NCI-H128 (cell line): ENCODE data around the gene RFT1.

Experiments used
- DNase-seq: peaks from one replicate; lab custom pipeline; 2025; ENCODE audit not compliant: unreplicated experiment; lab: John Stamatoyannopoulos, UW

Gene RFT1

DNA sequence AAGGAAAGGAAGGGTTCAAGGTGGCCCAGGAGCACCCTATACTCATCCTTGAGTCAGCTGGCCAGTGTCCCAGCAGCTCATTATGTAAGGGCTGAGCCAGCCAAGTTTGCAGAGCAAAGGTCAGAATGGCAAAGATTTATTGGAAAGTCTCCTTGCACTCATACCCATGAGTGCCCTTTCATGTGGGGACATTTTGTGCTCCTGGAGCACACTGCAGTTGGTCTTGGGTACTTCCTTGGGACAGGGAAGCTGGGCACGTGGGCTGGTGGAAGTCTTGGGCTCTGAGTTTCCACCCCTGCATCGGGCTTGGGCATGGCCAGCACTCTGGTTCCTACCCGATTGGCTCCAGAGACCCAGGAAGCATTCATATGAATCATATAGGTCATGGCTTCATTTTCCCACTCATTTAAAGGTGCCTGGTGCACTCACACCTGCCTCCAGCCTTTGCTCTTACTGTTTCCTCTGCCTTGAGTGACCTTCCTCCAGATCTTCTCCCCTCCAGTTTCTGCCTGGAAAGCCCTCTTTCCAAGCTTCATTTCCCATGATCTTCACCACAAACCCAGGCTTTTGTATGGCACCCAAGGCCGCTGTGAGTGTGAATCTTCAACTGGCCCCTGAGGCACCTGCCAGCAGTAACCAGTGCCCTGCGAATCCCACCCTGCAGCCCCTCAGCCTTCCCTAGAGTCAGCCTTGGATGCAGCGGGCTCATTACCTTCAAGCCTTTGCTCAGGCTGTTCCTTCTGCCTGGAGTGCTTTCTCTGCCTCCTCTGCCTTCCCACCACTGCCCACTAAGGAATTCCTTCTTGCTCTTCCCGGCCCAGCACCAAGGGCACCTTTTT lies 20.2 kb upstream of the RFT1 start:
- no peak for DNase-seq

DNA sequence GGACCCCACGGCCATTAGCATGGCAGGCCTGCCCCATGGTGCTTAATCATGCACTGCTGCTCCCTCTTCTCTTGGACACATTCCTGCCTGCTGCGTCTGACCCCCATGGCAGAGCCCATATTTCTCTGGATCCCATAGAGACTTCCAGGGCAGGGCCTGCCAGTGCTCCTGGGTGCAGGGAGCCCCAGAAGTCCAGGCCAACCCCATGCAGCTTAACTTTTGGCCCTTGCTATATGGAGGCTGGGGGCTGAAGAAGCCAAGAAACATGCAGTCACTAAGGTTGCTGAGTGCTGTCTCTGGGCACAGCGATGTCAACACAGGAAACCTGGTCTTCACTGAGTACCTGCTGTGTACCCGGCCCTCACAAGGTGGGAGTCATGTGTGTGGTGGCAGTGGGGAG lies 19.5 kb upstream of the RFT1 start:
- DNase-seq: no peak

DNA sequence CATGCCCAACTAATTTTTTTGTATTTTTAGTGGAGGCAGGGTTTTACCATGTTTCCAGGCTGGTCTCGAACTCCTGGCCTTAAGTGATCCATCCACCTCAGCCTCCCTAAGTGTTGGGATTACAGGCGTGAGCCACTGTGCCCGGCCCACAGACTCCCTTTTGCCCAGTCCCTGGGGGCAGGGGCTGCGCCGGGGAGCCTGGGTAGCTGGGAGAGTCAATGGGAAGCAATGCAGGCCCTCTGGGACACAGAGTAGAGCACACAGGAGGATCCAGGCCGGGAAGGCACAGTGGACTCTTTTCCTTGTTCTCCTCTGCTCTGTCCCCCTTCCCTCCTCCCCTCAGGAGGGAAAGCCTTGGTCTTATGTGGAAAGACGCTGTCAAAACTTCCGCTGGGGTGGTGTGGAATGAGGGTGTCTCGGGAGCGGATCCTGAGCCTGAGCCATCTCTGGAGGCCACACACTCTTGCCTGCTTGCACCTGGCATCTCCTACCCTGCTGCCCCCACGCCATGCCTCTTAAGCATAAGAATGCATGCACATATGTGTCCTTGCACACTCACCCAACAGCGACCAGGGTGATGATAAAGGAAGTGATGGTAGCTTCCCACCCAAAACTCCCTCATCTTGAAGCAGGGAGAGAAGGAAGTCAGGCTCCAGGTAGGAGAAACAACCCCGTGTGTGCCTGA lies 18.9 kb upstream of the RFT1 start:
- no peak for DNase-seq

DNA sequence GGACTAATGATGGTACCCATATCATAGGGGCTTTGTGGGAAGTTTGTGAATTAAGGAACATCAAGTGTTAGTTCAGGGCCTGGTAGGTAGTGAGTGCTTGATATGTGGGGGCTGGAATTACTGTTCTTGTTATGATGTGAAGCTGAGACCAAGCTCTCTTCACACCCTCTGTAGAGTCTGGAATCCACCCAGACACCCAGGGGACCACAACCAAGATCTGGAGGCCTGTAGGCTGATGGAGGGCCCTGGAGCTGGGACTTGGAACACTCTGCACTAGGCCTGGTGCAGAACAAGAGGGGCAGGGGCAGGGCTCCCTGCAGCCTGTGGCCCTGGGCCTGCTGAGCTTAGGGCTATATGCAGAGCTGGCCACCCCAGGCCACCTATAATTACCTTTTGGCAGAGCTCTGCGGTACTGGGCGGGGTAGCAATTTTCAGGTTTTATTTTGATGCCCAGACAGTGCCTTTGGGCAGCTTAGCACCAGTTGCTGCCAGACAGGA lies 17.7 kb upstream of the RFT1 start:
- no peak for DNase-seq

DNA sequence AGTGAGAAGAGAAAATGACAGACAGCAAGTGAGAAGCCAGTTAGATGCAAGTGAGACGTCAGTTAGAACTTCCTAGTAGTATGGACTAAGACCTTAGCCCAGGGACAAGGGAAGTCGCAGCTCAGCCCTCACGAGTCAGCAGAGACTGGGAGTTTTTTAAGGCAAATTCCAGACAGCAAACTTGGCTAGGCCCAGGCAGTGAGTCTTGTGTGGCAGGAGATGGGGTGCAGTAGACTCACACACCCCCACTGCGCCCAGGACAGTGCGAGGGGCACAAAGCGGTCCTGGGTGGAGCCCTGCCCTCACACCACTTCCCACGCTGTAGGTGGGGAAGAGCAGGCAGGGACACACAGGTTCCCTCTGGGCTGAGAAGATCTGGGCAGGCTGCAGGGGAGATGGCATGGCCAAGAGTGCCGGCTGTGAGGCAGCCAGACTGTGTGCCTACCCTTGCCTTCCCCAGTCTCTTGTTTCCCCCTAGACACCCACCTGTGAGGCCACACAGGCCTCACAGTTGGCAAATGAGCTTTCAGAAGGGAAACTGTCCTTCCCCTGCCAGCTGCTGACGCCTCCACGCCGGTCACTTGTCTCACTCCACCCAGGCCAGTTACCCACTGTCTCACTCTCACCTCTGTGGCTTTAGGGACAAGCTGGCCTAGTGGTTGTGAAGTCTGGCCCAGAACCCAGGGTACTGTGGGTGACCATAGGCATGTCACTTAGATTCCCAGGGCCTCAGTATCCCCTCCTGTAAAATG lies 17.1 kb upstream of the RFT1 start:
- DNase-seq: no peak

DNA sequence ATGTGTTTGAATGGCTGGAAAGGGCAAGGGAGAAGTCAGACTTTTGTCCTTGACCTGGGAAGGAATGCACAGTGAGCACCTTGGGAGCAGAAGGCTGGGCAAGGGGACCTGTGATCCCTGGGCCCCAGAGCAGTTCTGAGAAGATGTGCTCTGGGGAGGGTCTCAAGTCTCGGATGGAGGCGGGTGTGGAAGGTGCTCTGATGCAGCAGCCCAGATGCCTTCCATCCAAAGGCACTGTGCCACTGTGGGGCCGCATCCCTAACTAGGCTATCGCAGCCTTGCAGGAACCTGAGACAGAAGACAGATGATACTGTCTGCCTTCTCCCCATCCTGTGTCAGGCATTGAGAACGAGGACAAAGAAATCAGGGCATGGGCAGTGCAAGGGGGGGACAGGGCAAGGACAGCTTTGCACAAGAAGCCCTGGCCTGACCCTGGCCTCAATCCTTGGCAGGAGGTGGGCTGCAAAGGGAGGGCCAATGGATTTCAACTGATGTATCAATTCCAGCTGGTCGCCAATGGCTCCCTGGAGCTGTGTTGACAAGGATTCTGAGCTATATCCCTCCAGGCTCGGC lies 16.2 kb upstream of the RFT1 start:
- DNase-seq: no peak

DNA sequence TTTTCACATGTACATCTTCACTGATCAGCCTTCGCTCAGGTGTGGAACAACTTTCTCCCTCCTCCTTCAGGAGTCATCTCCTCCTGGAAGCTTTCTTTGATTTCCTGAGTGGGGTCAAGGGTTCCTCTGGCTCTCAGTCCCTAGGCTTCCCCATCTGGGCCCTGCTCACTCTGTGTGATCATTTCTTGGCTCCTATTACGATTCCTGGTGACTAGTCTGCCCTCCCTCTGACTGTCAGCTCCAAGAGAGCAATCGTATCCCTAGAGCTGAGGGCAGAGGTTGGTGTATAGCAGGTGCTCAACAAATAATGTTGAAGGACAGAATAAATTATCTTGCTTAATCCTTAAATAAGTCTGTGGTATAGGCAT lies 15.5 kb upstream of the RFT1 start:
- no peak for DNase-seq

DNA sequence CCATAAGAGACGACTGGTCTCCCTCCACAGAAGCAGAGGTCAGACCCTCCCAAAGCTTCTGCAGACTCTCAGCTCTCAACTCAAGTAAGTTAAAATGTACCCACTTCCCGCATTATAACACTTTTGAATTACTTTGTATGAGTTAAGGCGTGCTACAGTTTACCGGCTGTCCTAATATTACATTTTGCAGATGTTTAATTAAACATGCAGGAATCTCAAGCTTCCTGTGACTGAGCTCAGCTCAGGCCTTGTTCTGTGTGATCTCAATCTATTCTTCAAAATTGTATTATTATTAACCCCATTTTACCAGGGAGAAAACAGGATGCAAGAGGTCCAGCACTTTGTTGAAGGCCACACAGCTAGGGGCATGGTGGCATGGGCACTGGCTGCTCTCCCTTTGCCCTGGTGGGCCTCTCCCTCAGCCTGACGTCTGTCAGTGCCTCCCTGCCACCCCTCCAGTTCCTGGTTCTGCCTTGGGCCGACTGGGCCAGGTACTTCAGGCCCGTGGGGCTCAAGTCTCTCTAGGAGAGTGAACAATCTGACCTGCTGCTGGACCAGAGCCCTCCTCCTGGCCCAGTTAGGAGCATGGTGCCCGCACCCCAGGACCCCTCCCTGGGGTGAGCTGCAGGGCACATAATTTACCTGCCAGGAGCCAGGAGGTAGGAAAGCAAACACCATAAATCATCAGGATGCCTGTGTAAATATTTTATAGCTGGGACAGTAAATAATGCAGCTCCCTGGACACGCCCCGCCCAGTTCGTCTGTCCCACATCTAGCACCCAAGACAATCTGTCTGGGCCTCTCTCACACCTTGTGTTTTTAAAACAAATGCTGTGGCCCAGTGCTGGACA lies 14.9 kb upstream of the RFT1 start:
- DNase-seq: no peak

DNA sequence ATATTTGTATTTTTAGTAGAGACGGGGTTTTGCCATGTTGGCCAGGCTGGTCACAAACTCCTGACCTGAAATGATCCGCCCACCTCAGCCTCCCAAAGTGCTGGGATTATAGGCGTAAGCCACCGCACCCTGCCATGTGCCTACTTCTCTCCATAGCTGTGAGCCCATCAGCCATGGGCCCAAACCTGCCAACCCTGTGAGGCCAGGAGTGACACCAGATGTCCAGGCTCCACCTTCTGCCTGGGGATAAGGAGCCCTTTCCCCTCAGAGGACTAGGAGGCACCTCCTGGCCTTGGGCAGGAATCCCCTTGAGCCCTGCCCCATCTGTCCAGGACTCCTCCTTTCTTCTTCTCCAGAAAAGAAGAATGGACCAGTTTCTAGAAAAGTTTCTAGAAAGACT lies 14.2 kb upstream of the RFT1 start:
- DNase-seq: no peak

DNA sequence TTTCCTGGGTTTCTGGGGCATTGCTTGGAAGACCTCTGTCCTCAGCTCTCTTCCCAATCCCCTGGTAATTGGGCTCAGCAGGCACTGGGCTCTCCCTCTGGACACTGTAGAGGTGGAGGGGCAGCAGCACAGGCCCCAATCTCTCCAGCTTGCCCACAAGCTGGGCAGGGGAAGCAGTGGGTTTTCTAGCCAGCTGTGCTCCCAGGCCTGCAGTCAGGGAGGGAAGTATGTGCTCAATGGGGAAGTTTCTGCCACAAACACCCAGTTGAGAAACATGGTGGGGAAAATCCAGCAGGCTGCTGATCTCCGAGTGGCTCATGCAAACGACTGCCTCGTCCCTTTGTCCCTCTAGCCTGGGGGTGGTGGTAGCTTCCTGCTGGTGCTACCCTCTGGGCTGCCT lies 12.8 kb upstream of the RFT1 start:
- no peak for DNase-seq

DNA sequence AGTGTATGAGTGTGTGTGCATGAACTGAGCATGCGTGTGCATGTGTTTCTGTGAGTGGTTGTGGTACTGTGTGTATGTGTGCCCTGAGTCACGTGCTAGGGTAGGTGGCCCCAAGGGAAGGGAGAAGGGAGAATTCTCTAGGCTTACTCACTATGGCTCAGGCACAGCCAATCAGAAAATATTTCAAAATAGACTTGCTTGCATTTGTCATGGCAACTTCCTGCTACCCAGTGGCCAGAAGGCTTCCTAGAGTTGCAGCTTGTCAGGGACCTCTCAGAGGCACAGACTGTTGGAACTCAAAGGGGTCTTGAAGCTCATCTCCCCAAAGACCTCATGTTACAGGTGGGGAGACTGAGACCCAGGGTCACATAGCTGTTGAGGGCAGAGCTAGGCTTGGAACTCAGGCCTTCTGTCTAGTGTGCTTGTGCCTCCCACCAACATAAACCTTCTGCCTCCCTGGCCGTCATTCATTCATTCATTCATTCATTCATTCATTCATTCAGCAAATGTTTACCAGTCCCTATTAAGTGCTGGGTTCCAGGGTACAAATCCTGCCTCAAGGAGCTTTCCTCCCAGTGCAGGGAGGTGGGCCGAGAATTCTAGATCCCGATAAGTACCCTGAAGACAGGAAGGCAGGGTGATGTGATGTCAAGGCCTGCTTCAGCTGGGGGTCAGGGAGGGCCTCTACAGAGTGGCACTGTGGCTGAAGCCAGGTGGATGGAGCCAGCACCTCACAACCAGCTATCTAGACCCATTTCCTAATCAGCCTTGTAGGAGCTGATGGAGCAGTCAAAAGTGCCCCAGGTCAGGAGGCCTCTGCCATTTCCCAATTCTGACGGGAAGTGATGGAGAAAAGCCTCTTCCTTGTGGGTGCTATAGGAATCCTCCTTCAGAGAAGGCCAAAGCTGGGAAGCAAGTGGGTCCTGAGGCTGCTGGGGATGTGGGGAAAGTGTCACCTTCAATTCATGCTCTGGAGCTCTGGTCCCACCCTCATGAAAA lies 10.9 kb upstream of the RFT1 start:
- no peak for DNase-seq

DNA sequence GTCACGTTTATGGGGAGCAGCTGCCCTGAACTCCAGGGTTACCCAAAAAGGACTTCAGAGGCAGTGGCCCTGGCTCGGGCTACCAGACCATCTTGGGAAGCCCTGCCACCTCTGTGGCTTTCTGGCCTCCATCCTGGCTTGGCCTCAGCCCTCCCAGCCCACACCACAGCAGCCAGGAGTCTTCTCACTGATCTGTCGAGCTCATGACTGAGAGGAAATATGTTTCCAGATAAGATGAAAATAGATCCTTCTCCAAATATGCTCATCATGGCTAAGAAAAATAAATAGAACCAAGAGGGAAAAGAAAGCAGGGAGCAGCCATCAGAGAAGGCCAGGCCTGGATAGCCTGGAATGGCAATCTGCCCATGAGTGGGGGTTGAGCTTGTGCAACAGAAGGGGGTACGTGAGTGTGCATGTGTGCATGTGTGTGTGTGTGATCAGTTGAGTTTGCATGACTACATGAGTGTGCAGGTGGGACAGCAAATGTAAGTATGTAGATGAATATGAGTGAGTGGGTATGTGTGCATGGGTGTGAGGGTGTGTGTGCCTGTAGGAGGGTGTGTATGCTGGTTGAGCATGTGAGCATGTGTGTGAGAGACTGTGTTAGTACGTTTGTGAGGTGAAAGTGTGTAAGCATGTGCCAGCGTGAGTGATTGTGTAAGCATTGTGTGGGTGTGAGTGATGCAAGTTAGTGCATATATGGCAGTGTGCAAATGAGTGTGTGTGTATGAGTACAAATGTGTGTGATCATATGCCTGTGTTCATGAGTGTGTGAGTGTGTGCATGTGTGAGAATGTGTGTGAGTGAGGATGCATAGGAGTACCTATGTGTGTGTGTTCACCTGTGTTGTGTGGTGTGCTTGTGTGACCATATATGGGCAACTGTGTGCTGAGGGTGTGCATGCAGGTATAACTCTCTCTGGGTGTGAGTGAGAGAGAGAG lies 9.9 kb upstream of the RFT1 start:
- no peak for DNase-seq

DNA sequence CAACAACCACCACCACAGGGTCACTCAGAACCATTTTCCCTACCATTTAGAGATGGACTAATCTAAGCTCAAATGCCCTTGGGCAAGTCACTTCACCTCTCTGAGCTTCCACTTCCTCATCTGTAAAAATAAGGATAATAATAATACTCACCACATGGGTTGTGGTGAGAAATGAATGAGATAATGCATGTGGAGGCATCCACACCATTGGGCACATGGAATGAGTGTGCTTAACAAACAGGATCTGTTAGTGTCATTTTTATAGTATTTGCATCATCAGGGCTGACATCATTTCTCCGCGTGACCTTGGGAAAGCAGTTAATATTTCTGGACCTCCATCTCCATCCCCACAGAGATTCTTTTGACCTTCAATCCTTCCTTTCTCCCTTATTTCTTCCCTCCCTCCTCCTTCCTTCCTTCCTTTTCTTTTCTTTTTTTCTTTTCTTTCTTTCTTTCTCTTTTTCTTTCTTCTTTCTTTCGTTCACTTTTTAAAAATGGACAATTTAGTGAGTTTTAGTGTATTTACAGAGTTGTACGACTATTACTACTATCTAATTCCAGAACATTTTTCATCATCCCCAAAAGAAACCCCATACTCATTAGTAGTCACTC lies 7.7 kb upstream of the RFT1 start:
- DNase-seq: no peak

DNA sequence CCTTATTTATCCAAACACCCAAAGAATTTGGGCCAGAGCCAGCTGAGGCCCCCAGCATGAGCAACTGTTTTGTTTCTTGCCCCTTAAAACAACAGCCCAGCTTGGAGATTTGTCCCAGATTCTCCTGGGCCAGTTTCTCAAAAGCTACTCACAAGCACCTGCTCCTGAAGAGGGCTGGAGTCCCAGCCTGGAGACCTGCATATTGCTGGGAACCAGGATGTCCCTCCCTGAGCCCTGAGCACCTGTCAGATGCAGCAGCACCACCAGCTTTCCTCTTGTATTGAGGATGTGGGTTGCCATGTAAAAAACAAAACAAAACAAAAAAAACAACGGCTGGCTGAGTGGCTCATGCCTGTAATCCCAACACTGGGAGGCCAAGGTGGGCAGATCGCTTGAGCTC lies 7.0 kb upstream of the RFT1 start:
- no peak for DNase-seq

DNA sequence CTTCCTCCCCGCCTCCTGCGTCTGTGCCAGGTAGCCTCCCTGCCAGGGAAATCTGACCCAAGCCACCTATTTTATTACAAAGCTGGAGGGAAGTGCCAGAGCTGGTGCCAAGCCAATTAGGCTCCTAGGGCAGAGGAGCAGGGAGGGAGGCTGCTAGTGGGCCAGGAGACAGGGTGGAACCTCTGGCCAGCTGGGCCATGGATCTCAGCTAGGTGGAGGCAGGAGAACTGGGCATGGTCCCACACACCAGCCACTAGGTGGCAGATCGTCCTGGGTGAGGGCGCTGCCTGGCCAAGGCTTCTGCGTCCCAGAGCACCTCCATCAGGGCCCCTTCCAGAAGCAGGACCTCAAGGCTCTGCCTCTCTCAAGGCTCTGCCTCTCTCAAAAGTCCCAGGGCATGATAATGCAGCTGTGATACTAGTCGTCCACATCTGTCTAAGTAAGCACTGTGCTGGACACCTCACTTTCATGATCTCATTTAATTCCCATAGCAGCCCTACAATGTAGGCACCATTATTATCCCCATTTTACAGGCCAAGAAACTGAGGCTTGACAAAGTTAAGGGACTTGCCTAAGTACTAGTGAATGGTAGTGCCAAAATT lies 4.5 kb upstream of the RFT1 start:
- no peak for DNase-seq

DNA sequence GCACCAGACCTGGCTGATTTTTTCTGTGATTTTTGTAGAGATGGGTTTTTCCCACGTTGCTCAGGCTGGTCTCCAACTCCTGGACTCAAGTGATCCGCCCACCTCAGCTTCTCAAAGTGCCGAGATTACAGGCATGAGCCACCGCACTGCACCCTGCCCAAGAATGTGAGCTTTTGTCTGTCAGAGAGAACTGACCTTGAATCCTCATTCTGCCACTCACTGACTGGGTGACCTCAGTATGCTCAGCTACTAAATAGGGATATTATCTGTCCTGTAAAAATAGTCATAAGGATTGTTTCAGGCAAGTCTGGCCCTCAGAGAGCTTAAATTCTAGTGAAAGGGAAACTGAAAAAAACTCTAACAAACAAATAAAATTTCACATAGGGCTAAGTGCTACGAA lies 2.1 kb upstream of the RFT1 start:
- no peak for DNase-seq

DNA sequence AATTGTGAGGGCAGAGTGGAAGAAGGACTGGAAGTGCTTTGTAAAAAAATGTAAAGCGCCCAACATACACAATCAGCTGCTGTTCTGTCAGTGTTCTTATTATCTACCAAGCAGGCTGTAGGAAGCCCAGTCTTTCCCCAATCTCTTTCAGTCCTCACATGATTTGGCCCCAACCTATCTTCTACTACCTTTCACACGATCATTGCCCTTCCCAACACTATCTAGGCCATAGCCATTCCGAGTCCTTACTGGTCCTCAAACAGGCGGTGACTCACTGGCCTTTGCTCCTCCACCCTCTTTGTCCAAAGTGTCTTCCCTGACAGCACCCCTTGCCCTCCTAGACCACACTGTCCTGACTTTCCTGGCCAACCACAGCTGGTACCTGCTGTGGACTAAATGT lies 861 bp upstream of the RFT1 start:
- DNase-seq: no peak

DNA sequence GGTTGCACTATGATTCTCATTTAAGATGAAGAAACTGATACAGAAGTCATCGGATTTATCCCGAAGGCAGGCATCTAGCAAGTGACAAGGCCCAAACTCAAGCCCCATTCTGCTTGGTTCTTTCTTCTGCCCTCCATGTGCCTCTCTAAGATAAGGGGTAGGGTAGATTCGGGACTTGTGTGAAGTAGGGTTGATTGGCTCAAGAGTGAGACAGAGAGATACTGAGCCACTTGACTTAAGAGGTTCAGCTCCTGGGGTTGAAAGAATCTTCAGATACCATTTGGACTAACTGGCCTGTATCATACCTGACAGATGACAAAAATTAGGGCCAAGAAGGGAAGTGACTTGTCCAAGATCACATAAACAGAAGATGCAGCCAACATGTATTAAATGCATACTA lies 891 bp downstream of the RFT1 start:
- no peak for DNase-seq
